Psoas muscle (tissue), 8 donors: ENCODE data around the gene TEKT2. TPM values are rescaled to one million over a fixed set of nuclear protein-coding genes. Genes with fewer than 3 reads are reported as not detected.

ENCODE experiments used
- ATAC-seq, 4 donors: fragments of 200-7000 bp; cut with Tn5 transposase; one replicate each; pipeline ENCODE4 v1.9.1; 2020; ENCODE audit warnings: moderate library complexity in 3 of 4, mild to moderate bottlenecking in 2 of 4
- DNase-seq, 2 donors: peaks; one replicate each; pipeline ENCODE4 v3.0.0-alpha.2; 2020
- H3K27ac ChIP-seq: fragments of 200-600 bp; one replicate; pipeline ENCODE4 v1.8.0; 2022
- H3K27me3 ChIP-seq, 3 donors: fragments of 200-600 bp in 1 of 3; one replicate each; pipeline versions ENCODE4 v1.6.1 to v1.8.0; 2013 to 2022; ENCODE audit warnings: low read length in 2 of 3, mild to moderate bottlenecking in 2 of 3, moderate library complexity in 1 of 3; ENCODE audit not compliant: insufficient read depth in 3 of 3
- H3K36me3 ChIP-seq, 2 donors: fragments of 200-600 bp in 1 of 2; one replicate each; pipeline versions ENCODE4 v1.6.1 to v1.8.0; 2013 to 2022; ENCODE audit warnings: low read depth in 1 of 2, mild to moderate bottlenecking in 1 of 2, moderate library complexity in 1 of 2; ENCODE audit not compliant: insufficient read depth in 1 of 2
- H3K4me1 ChIP-seq: fragments of 200-600 bp; one replicate; pipeline ENCODE4 v1.8.0; 2022
- H3K4me3 ChIP-seq: fragments of 200-600 bp; one replicate; pipeline ENCODE4 v1.8.0; 2022; ENCODE audit warnings: mild to moderate bottlenecking
- H3K9me3 ChIP-seq: fragments of 200-600 bp; one replicate; pipeline ENCODE4 v1.8.0; 2022
- CTCF ChIP-seq: fragments of 200-600 bp; IDR thresholded peaks from one replicate; pipeline ENCODE4 v1.8.0; 2022; ENCODE audit warnings: antibody characterized with exemption
- WGBS, 3 donors: extraction: QIAGEN DNeasy Blood & Tissue Kit; methylation state at CpG; one replicate each; pipeline versions ENCODE4 v1.1.6 to v1.1.7; 2013; 5-methylcytosine and 5-hydroxymethylcytosine counted together
- intact Hi-C, 2 donors: fragments of 100-400 bp; cut with DNase I; formaldehyde crosslinking; loops; one replicate each; pipeline versions ENCODE4 v1.11.0 to v1.14.2; 2022
- polyA plus RNA-seq, 3 donors: library from polyadenylated mRNA; stranded (reverse); fragments of 200-250 nt; gene quantifications; one replicate each; pipeline ENCODE4 v1.2.3, GENCODE V29; 2013
- total RNA-seq, 4 donors: library from RNA; stranded (reverse); fragmentation: NEBNext Ultra II Directional in 2 of 4; extraction: Animal tissue kit (Norgen Biotek cat#: 25700) in 2 of 4; gene quantifications; one replicate each; pipeline versions ENCODE4 v1.2.1 to v1.2.4, GENCODE V29; 2021 to 2023
- donor health status: healthy with polysubstance abuse.
- donor health status: DM: no; HTN: no; CAD: no; lungs with moderate emphysema.
- donor health status: Bipolar disorder and iron deficiency.
- donor health status: healthy.
- donor health status: DM: yes; HTN: yes; CAD: no.
- donor health status: DM: no; HTN: no; CAD: no.
- donor health status: DM: no; HTN: no; CAD: no.
- donor health status: DM: yes; HTN: yes; CAD: no.

The TEKT2 gene
- total and polyA plus RNA-seq, 7 donors, result 0.03 to 0.04 TPM; not detected in 5

DNA sequence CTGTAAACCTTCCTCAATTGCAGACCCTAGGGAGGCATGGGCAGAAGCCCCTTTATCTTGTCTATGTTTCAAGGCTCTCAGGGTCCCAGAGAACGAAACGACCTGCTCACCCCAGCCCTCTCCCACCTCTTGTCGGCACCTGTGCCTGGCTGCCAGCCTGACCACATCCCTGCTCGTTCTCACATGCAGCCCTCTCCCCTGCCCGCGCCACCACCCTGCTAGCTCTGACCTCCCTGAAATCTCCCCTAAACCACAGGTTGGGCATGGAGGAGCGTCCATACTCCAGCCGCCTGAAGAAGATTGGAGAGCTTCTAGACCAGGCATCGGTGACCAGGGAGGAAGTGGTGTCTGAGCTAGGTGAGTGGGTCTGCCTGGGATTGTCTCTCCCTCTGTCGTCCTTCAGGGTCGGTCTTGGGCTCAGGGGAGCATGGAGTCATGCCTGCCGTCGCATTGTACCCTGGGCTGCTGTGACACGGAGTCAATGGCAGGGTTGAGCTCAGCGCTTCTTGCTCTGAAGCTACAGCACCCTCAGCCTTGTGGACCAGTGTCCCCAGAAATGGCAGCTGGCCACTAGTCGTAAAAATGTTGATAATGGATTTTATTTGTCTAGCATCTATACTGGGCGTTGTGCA, 8.4 kb downstream of the TEKT2 start:
- ATAC-seq (no peak), DNase-seq (no peak)
- TF ChIP-seq CTCF, result no peak
- no peaks in the 10 kb centered on the region for H3K27me3 ChIP-seq
- H3K27ac ChIP-seq, result no peak overlapping the region
- H3K4me1 ChIP-seq, result peaks cover 19% of the 10 kb centered on the region
- H3K9me3 ChIP-seq, result no peaks in the 10 kb centered on the region
- WGBS, 3 donors, result 88 to 94% (median 91%) methylated on average over 17 of the region's 17 CpGs
- no peak overlapping the region for H3K4me3 ChIP-seq
- H3K36me3 ChIP-seq, result peaks cover 4 to 61% of the 10 kb centered on the region in 2 donors
- intact Hi-C loops, result loop anchor here (10.0 kb wide), 2 partner anchors 123 to 333 kb away; no protein-coding TSS in a partner anchor

- WGBS, 3 donors, result 85 to 93% (median 89%) methylated on average over 9 of the region's 9 CpGs
- peaks cover 19% of the 10 kb centered on the region for H3K4me1 ChIP-seq
- no peaks in the 10 kb centered on the region for H3K27me3 ChIP-seq
- H3K4me3 ChIP-seq, result no peak overlapping the region
- TF ChIP-seq CTCF, result no peak
- DNase-seq, result no peak
- no peak for ATAC-seq
- H3K36me3 ChIP-seq, result peaks cover 4 to 61% of the 10 kb centered on the region in 2 donors
- no peaks in the 10 kb centered on the region for H3K9me3 ChIP-seq
- no peak overlapping the region for H3K27ac ChIP-seq
- intact Hi-C loops, result loop anchor here (10.0 kb wide), 2 partner anchors 122 to 332 kb away; no protein-coding TSS in a partner anchor
These were observed 8.9 kb downstream of the TEKT2 start for GRCh38 chr1:36092798-36093185.

DNA sequence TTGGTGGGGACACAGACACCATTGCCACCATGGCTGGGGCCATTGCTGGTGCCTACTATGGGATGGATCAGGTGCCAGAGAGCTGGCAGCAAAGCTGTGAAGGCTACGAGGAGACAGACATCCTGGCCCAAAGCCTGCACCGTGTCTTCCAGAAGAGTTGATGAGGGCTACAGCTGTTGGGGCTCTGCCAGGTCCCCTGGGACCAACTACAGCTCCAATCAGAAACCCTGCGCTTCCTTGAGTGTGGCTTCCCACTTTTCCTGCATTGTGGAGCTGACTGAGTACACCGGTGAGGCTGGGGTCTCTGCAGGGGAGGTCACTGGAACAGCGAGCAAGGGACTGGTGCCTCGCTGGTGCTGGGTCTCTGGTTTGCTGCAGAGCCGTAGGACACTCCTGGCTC, 9.3 kb downstream of the TEKT2 start:
- H3K4me1 ChIP-seq, result peaks cover 19% of the 10 kb centered on the region
- no peak for TF ChIP-seq CTCF

DNA sequence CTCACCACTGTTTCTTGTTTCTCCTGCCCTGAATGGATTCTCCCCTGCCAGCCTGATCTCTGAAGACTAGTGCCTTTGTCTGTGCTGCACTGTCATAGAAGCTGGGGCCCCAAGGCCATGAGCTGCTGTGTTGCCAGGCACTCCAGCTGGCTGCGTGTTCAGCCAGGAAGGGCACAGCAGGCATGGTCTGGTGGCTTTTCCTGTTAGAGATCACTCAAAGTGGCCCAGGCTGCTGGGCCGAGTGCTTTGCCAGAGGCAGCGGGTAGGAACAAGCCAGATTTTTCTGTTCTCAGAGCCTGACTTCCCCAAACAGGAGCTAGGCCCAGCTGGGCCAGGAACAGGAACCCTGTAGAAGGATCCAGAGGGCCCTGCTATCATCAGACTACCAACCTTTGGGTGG, 10.0 kb downstream of the TEKT2 start:
- Histone ChIP-seq H3K36me3 (peaks cover 4 to 61% of the 10 kb centered on the region in 2 donors), H3K9me3 (no peaks in the 10 kb centered on the region), H3K27me3 (no peaks in the 10 kb centered on the region), H3K4me1 (peaks cover 19% of the 10 kb centered on the region), H3K27ac (no peak overlapping the region), H3K4me3 (no peak overlapping the region)
- intact Hi-C loops, result loop anchor here (10.0 kb wide), 2 partner anchors 121 to 331 kb away; no protein-coding TSS in a partner anchor
- TF ChIP-seq CTCF, result no peak
- ATAC-seq, result no peak
- DNase-seq, result no peak
- WGBS, 3 donors, result 51 to 64% (median 56%) methylated on average over 3 of the region's 3 CpGs

More for the DNA sequence above, 9.3 kb downstream of the TEKT2 start:
- no peak for DNase-seq
- Histone ChIP-seq H3K36me3 (peaks cover 4 to 61% of the 10 kb centered on the region in 2 donors), H3K9me3 (no peaks in the 10 kb centered on the region), H3K27me3 (no peaks in the 10 kb centered on the region), H3K27ac (no peak overlapping the region), H3K4me3 (no peak overlapping the region)
- ATAC-seq, result no peak
- WGBS, 3 donors, result 51 to 55% (median 54%) methylated on average over 7 of the region's 7 CpGs
- intact Hi-C loops, result loop anchor here (10.0 kb wide), 2 partner anchors 122 to 332 kb away; no protein-coding TSS in a partner anchor
